ENCODE results near the gene DHRS7B.

Gene DHRS7B

GRCh38 chr17:21211825-21212479 lies 85.2 kb downstream of the DHRS7B start:
- H3K4me3 ChIP-seq (ENCODE audit: low read depth, low read length): no peak overlapping the region; the same call in 1 of the 2 replicates
- no peak for DNase-seq (ENCODE audit: low read depth)
- no peak for TF ChIP-seq CTCF (IDR thresholded peaks at IDR 0.05; ENCODE audit: control insufficient read depth, extremely low read depth, insufficient read depth)

GRCh38 chr17:21212826-21213637 lies 86.3 kb downstream of the DHRS7B start:
- TF ChIP-seq CTCF (IDR thresholded peaks at IDR 0.05; ENCODE audit: control insufficient read depth, extremely low read depth, insufficient read depth): no peak
- no peak for DNase-seq (ENCODE audit: low read depth)
- peak overlapping the region; percentile 90 for H3K4me3 ChIP-seq (ENCODE audit: low read depth, low read length)

- DNase-seq (ENCODE audit: low read depth): no peak
- H3K4me3 ChIP-seq (ENCODE audit: low read depth, low read length): peak overlapping the region; percentile 90
- no peak for TF ChIP-seq CTCF (IDR thresholded peaks at IDR 0.05; ENCODE audit: control insufficient read depth, extremely low read depth, insufficient read depth)
These were observed 86.9 kb downstream of the DHRS7B start for GRCh38 chr17:21213638-21214014.

GRCh38 chr17:21214015-21214776 lies 87.4 kb downstream of the DHRS7B start, which contains the start of gene TMEM11:
TSS of gene TMEM11 (minus strand) at chr17:21214161. CDS start at chr17:21214152, 9 bp downstream.
- DNase-seq (ENCODE audit: low read depth): peak; percentile 89
- 0 out of 2 replicates have a peak, but pooled peaks have one; percentile 5 for TF ChIP-seq CTCF (IDR thresholded peaks at IDR 0.05; ENCODE audit: control insufficient read depth, extremely low read depth, insufficient read depth)
- peak within 1 kb of the TSS; percentile 90 for H3K4me3 ChIP-seq (ENCODE audit: low read depth, low read length)

GRCh38 chr17:21214777-21215541 lies 88.2 kb downstream of the DHRS7B start:
- TF ChIP-seq CTCF (IDR thresholded peaks at IDR 0.05; ENCODE audit: control insufficient read depth, extremely low read depth, insufficient read depth): no peak
- peak overlapping the region; percentile 90 for H3K4me3 ChIP-seq (ENCODE audit: low read depth, low read length)
- no peak for DNase-seq (ENCODE audit: low read depth)

GRCh38 chr17:21215935-21216334 lies 89.2 kb downstream of the DHRS7B start:
- no peak for TF ChIP-seq CTCF (IDR thresholded peaks at IDR 0.05; ENCODE audit: control insufficient read depth, extremely low read depth, insufficient read depth)
- H3K4me3 ChIP-seq (ENCODE audit: low read depth, low read length): no peak overlapping the region
- no peak for DNase-seq (ENCODE audit: low read depth)
